Activated effector memory CD4-positive, alpha-beta T cell treated with Interleukin-2 at 50 U/mL for 16 hours (primary cell): ENCODE measurements around the gene KLHDC9.
"Not testable (repeated sequence)": the region's sequence is repeated elsewhere in the genome, so short reads cannot be mapped to it uniquely, and the experiment has no call there.

ENCODE experiments used
- DNase-seq: peaks from one replicate; pipeline ENCODE4 v3.0.0-alpha.2; 2020

The KLHDC9 gene

DNA sequence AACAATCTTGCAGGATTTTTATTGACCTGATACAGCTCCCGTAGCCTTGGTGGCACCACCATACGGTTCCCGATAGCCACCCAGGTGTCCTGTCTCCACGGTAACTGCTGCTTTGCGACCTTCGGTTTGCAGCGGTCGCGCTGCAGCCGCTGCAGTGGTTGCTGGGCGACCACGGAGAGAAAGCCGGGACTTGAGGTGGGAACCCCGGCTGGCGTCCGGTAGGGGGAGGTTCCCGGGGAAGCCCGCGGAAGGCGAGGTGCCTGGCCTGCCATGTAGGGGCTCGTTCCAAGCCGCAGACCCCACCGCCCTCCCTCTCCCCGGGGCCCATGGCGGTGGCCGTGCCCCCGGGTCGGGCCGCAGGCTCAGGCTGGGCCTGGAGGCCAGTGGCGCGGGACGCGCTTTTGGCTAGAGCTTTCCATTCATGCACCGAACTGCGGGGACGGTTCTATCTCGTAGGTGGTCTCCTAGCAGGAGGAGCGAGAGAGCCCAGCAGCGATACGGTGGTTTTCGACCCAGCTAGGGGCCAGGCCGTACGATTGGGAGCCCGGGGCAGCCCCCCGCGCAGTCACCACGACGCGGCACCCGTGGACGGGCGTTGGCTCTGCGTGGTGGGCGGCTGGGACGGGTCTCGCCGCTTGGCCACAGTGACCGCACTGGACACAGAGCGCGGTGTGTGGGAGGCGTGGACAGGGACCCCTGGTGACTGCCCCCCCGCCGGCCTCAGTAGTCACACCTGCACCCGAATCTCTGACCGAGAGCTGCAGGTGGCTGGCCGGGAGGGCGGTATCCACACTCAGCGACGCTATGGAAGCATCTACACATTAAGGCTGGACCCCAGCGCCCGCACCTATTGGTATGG, at the start of gene KLHDC9:
Gene KLHDC9 (plus strand): TSS at position 152 of the 859 bp plus-strand sequence. CDS start 175 bp downstream, at position 327.
- peak; percentile 66 for DNase-seq

DNA sequence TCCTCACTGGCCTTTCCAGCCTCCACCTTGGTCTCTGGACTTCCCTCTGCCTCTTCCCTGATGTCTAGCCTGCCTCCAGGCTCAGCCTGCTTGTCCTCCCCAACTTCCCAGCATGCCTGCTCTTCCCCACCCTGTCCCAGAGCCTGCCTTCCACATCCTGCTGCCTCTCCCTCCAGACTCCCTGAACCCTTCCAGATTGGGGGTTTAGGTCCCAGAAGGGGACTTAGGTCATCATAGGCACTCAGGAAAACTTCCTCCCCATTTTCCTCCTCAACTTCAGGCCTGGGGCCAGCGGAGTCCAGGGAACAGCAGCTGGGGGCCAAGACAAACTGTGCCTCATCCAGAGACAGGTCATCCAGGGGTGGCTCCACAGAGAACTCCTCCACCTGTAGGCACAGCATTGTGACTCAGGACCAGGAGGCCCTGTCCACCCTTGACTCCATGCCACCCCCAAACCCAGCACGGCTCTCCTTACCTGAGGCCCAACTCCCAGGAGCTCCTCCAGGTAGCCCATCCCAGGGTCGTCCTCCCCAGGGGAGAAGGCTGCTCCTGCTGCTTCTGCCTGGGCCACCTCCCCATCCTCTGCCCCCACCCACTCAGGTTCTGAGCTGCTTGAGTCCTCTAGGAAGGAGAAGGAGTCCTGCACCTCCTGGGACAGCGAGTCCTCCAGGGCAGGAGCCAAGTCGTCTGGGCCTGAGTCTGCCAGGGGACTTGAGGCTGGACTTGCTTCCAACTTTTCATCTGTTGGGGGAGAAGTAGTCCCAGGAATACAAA, 49.0 kb upstream of the KLHDC9 start:
- DNase-seq, result no peak

- DNase-seq, result no peak
Measured at GRCh38 chr1:161051219-161051618, 46.9 kb upstream of the KLHDC9 start.

DNA sequence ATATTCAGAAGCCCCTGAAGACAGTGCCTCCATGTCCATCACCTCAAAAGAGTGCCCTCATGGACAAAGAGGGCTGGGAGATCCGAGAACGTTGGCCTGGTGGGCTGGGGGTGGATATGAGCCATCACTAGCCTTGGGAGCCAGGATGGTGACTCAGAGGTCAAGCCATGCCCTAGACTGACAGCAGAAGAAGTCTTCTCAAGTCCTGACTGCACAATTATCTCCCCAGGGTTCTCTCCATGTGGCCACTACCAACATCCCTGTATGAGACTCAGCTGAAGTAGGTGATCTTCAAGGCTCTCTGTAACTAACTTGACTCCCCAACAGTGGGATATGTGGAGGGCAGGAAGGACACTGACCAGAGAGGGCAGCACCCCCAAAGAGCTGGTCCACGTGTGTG, 45.3 kb upstream of the KLHDC9 start:
- DNase-seq, result no peak

- DNase-seq, result no peak
Measured at GRCh38 chr1:161054232-161054631, 43.9 kb upstream of the KLHDC9 start.

DNA sequence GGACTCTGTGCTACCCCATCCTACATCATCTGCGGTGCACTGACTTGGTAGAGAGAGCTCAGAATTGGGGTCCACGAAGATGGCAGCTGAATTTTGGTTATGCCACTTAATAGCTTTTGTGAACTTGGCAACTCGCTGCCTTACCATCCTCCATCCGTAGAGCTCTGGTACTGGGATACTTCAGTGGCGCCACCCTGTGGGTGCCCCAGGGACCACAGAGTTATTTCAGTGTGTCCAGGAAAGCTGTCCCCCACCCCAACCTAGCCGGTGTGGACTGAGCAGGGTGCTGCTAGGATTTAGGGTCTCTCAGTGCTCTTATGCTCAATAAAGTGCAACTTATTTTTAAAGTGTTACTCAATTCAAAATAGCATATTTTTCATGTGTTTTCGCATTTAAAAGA, 43.4 kb upstream of the KLHDC9 start:
- no peak for DNase-seq

DNA sequence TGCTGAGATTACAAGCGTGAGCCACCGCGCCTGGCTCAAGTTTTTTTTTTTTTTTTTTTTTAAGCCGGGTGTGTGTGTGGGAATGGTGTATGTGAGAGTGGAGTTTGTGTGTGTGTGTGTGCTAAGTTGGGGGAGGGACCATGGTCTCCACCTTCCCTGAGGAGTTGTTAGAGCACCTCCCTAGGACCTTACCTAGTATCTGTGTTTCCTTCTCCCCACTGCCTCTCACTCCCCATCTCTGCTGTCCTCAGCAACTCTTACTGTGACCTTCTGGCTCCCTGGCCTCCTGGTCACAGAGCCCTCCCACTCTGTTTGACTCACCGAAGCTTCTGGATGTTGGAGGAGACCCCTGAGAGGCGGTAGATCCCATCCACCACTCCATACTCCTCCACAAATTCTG, 38.9 kb upstream of the KLHDC9 start:
- DNase-seq, result no peak

DNA sequence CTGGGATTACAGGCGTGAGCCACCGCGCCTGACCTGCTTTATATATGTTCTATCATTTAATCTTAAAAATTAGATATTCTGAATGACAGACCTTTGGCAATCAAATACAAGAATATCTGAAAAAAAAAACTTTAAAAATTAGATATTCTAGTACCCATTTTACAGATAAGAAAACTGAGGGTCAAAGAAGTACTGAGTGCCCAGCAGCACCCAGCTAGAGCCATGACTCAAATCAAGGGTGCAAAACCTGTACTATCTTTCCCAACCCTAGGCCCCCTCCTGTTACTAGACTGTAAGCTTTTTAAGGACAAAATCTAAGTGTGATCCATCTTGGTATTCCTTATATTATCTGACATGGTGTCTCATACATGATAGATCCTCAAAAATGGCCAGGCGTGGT, 36.7 kb upstream of the KLHDC9 start:
- no peak for DNase-seq

- DNase-seq, result not testable (repeated sequence)
Measured at GRCh38 chr1:161063936-161064335, 34.2 kb upstream of the KLHDC9 start.

DNA sequence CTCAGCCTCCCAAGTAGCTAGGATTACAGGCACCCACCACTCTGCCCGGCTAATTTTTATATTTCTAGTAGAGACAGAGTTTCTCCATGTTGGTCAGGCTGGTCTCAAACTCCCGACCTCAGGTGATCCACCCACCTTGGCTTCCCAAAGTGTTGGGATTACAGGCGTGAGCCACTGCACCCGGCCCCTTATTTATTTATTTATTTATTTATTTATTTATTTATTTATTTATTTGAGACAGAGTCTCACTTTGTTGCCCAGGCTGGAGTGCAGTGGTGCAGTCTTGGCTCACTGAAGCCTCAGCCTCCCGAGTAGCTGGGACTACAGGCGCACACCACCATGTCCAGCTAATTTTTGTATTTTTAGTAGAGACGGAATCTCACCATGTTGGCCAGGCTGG, 32.5 kb upstream of the KLHDC9 start:
- not testable (repeated sequence) for DNase-seq

GRCh38 chr1:161066694-161067093, 31.5 kb upstream of the KLHDC9 start:
- no peak for DNase-seq

DNA sequence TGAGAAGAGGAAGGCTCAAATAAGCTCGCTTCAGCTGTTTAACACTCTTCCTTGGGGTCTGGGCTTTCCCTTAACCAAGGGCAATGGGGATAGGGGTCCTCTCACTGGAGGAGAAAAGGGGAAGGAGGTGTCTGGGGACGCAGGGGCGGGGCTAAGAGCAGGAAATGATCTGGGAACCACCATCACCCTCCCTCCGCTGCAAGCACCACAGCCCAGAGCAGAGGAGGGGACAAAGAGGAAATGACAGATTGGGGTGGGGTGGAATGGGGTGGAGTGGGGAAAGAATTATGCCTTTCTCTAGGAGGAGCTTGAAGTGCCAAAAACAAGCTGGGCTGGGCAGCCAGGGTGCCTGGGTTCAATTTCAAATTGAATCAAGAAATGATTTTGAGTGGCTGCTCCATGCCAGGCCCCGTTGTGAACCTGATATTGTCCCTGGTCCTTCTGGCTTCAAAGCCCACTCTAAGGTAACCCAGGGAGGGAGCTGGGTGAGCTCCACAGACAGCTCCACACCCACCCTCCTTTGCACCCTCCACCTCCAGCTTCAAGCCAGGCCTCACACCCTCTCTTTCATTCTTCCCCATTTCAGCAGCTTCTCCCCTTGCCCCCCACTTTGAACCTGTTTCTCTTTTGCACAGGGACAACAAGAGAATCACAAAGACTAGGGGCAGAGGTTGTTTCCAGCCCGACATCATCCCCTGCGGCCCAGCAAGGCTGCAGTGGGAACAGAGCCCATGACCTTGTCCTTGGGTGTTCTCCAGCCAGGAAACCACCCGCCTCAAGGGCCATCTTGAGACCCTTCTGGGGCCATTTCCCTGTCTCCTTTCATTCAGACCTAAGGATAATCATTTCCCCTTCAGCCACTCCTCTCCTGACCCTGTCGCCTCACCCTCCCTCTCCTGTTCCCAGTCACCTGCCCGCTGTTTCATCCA, 29.6 kb upstream of the KLHDC9 start:
- DNase-seq, result peak; percentile 76

DNA sequence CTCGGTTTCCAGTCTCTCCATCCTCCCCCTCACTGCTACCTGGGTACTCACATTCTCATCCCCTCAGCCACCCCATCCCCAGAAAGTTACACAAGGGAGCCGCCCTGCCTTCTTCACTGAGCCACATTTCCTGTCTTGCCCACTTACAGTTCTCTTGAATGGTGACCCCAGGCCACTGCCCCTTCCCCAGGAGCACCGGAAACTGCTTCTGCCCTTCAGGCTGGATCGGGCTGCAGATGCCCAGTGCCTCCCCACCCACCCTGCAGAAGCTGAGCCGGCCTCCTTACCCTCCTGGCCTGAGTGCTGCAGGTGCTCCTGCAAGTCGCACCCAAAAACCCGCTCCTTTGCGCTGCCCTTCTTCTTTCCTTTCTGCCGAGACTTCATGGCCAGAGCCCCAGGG, 28.9 kb upstream of the KLHDC9 start:
- DNase-seq, result peak; percentile 5

- DNase-seq, result peak; percentile 82
Measured at GRCh38 chr1:161069731-161070270, 28.4 kb upstream of the KLHDC9 start, which contains the start of gene ARHGAP30. TSS of gene ARHGAP30 (minus strand) at chr1:161069891. CDS start at chr1:161069624, 267 bp downstream.

- no peak for DNase-seq
Measured at GRCh38 chr1:161070761-161071160, 27.4 kb upstream of the KLHDC9 start.

DNA sequence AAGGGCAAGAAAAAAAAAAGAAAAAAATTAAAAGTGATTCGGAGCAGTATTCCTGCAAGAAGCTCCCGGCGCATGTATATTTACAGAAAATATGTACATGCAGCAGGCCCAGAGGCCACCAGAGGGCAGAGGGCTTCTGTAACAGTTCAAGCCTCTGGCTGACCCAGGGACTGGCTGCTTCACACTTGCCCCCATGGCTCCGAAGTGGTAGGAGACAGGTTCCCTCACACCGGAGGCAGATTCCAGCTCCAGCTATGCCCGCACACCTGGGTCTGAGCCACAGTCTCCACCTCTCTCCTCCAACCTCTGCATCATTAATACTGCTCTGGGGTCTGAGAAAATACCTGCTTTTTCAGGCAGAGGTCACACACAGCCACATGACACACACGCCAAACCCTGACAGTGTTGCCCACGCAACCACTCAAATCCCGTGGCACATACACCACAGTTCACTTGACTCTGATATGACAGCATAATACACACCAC, 26.2 kb upstream of the KLHDC9 start:
- DNase-seq, result peak; percentile 28

DNA sequence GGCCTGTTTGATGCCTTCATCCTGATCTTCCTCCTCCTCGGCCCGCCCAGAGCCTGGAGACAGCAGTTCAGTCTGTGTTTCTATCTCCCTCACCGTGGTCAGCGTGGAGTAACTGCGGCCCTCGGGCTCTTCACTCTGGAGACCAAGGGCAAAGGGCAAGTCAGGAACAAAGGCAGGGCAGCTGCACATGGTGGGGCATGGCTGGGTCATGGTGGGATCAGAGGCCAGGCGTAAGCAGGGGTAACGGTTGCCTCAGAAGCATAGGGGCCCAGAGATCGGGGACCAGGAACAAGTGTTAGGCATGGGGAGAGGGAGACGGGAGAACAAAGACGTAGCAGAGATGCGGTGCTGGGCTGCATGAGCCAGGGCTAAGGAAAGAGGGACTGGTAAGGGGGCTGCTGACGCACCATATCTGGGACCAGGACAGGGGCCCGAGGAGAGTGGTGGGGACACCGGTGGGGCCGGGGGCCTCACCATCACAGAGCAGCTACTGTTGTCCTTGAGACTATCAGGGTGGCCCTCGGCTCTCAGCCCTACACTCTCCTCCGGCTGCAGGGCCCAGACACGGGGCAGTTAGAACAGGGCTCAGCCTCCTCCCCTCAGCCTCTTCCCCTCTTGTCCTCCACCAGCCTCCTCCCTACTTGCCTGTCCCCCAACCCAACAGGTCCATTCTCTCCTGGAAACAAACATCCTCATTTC, 25.3 kb upstream of the KLHDC9 start:
- DNase-seq, result no peak

DNA sequence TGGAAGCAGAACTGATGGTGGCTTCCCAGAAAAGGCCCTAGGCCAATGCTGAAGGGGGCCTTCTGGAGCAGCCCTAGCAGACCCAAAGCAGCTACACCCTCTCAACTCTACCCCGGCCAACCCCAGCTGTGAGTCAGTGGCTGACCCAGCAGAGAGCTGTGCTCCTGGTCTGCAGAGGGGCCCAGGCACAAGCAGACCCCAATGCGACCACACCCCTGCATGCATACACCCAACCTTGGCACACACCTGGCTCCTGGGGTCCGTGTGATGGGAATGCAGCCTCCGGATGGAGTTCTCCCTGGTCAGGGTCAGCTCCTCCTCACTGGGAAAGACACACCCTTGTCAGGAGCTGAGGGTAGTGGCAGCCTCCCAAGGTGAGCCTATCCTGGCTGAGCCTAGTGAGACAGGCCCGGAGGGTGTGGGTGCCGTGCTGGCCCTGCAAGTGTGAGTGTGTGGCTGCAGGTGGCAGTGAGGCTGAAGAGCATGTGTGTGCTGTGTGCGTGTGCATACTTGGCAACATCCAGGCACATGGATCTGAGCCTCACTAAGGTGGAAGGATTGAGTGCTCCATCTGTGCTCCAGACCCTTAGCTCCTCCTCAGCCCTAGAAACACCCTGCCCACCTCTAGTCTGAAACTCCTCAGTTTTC, 24.6 kb upstream of the KLHDC9 start:
- no peak for DNase-seq

GRCh38 chr1:161074676-161075368, 23.3 kb upstream of the KLHDC9 start:
- no peak for DNase-seq

DNA sequence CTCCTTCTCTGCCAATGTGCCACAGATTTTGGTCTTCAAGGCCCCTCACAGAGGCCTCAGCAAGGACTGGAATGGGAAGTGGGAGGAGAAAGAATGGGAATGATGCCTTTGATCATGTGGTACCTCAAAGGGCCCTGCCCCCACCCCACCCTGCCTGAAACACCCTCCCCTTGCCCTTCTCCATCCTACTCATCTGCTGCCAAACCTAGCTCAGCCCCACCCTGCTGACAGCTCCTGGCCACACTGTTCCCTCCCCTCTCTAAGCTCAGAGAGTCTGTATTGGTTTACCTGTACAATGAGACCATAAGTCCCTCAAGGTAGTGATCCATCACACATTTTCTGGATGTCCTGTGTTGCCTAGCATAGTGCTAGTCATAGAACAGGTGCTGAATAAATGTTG, 21.8 kb upstream of the KLHDC9 start:
- DNase-seq, result no peak

DNA sequence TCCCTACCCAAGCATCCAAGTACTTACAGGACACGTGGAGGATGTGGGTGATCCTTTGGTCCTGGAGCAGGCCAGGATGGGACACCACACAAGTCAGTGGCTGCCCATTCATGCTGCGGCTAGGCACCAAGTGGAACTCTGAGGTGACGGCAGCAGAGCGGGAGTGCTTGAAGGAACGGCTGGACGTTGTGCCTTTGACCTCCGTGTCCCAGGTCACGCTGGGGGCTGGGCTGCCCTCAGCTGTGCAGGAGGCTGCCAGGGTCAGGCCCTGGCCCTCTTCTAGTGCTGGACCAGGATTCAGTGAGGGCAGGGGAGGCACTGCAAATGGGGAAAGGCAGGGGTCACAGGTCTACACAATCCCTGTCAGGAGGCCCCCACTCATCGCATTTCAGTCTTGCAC, 20.7 kb upstream of the KLHDC9 start:
- DNase-seq, result no peak
